HEK293T (cell line): ENCODE results near the gene SCLT1.

ENCODE experiments used
- BHLHE40 ChIP-seq: fragments of 450-650 bp; IDR thresholded peaks from 2 replicates; pipeline ENCODE4 v1.6.1; 2016; ENCODE audit warnings: mild to moderate bottlenecking, moderate library complexity, borderline replicate concordance
- FOXA1 ChIP-seq: fragments of 450-650 bp; IDR thresholded peaks from 2 replicates; pipeline ENCODE4 v1.6.1; 2016; ENCODE audit warnings: mild to moderate bottlenecking
- FOXM1 ChIP-seq: fragments of 450-650 bp; IDR thresholded peaks from 2 replicates; pipeline ENCODE4 v1.6.1; 2017; ENCODE audit warnings: mild to moderate bottlenecking, borderline replicate concordance
- HDGF ChIP-seq: fragments of 450-650 bp; IDR thresholded peaks from 2 replicates; pipeline ENCODE4 v1.6.1; 2017; ENCODE audit warnings: antibody characterized with exemption, borderline replicate concordance
- NFRKB ChIP-seq: fragments of 450-650 bp; IDR thresholded peaks from 2 replicates; pipeline ENCODE4 v1.6.1; 2016; ENCODE audit warnings: mild to moderate bottlenecking, moderate library complexity
- SP1 ChIP-seq: fragments of 450-650 bp; IDR thresholded peaks from 2 replicates; pipeline ENCODE4 v1.6.1; 2017
- SUZ12 ChIP-seq: fragments of 450-650 bp; IDR thresholded peaks from 2 replicates; pipeline ENCODE4 v1.6.1; 2016; ENCODE audit warnings: mild to moderate bottlenecking
- TF ChIP-seq, protein P1 (sequence below): fragments of 450-650 bp; IDR thresholded peaks from 2 replicates; pipeline ENCODE4 v1.6.1; 2016

DNA sequence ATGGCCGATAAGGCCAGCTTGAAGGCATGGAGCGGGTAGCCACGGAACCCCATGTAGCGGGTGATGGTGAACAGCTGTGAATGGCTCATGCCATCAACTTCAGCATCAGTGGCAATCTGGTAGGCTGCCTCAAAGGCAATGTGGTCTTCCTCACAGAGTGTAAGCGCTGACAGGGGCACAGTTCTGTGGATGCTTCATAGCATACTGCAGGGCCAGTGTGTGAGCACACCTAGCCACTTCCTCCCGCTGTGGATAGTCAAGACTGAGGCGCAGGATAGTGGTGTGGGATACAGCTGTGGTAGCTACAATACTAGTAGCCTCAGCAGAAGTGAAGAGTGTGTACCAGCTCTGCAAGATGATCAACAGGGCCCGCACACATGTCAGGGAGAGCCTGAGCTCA lies 43.1 kb upstream of the SCLT1 start:
- TF ChIP-seq FOXM1 (no peak), HDGF (no peak), BHLHE40 (no peak), SP1 (no peak), SUZ12 (no peak), FOXA1 (no peak), NFRKB (no peak)
- TF ChIP-seq, protein P1, sequence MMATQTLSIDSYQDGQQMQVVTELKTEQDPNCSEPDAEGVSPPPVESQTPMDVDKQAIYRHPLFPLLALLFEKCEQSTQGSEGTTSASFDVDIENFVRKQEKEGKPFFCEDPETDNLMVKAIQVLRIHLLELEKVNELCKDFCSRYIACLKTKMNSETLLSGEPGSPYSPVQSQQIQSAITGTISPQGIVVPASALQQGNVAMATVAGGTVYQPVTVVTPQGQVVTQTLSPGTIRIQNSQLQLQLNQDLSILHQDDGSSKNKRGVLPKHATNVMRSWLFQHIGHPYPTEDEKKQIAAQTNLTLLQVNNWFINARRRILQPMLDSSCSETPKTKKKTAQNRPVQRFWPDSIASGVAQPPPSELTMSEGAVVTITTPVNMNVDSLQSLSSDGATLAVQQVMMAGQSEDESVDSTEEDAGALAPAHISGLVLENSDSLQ = no peak
